Measurements from ENCODE around the gene CALY. TPM values are rescaled to one million over a fixed set of nuclear protein-coding genes. Genes with fewer than 3 reads are reported as not detected.
A peak's percentile ranks its signal among the peaks of the same experiment; 100 is the strongest.

CALY gene
- total and polyA plus RNA-seq, 8 donors: 0.22 to 0.55 (median 0.27) TPM; not detected in 5

- H3K27me3 ChIP-seq: peaks cover 11 to 45% of the 10 kb centered on the region in 2 donors
- DNase-seq: no peak
- H3K9me3 ChIP-seq: no peaks in the 10 kb centered on the region
- no peak for ATAC-seq
- peaks cover 5 to 63% of the 10 kb centered on the region in 2 donors for H3K4me1 ChIP-seq
- peak overlapping the region in 1 of 2 donors; percentile 59 for H3K4me3 ChIP-seq
- intact Hi-C loops (cut with DNase I): no loop called here
- TF ChIP-seq CTCF (IDR thresholded peaks at IDR 0.05): peak in 1 of 2 donors; percentile 30
- H3K27ac ChIP-seq: peak overlapping the region in 1 of 2 donors; percentile 96
- peaks cover 0 to 60% of the 10 kb centered on the region in 2 donors for H3K36me3 ChIP-seq
These were observed 61.0 kb downstream of the CALY start for GRCh38 chr10:133275684-133276092.

- H3K36me3 ChIP-seq: peaks cover 0 to 60% of the 10 kb centered on the region in 2 donors
- H3K4me1 ChIP-seq: peaks cover 5 to 57% of the 10 kb centered on the region in 2 donors
- peak overlapping the region in 1 of 2 donors; percentile 59 for H3K4me3 ChIP-seq
- no peaks in the 10 kb centered on the region for H3K9me3 ChIP-seq
- no peak for TF ChIP-seq CTCF (IDR thresholded peaks at IDR 0.05)
- peaks cover 11 to 45% of the 10 kb centered on the region in 2 donors for H3K27me3 ChIP-seq
- ATAC-seq (peak; percentile 42), DNase-seq (peak in 3 of 4 donors; percentile 43 to 81 (median 65))
- intact Hi-C loops (cut with DNase I): no loop called here
- peak overlapping the region; percentile 33 to 96 for H3K27ac ChIP-seq
These were observed 61.7 kb downstream of the CALY start for GRCh38 chr10:133274751-133275683.

Small RNA genes within 50 kb of the gene (microRNA-seq; reads per million reads assigned to microRNA genes)
- gene MIR3944: 0.50 to 1.2 reads per million in 2 donors

Other genes with a start within 250 kb of the CALY start
- gene ADGRA1, start 249.0 kb downstream of the CALY start, total RNA-seq: under 1 TPM in 1 of 2 donors, not detected in 1; 0.24 TPM
- under 1 TPM; 0.07 to 0.17 (median 0.08) TPM for gene ADGRA1, start 249.0 kb downstream of the CALY start, polyA plus RNA-seq (ENCODE audit: insufficient read length in 6 of 6)
- 10 to 100 TPM in 1 of 2 donors, 1 to 10 TPM in 1; 8.4 to 10.4 TPM for gene KNDC1, start 176.7 kb downstream of the CALY start, total RNA-seq
- 1 to 10 TPM; 2.5 to 4.6 (median 3.8) TPM for gene KNDC1, start 176.7 kb downstream of the CALY start, polyA plus RNA-seq (ENCODE audit: insufficient read length in 6 of 6)
- gene UTF1, start 106.7 kb downstream of the CALY start, total RNA-seq: not detected
- not detected for gene UTF1, start 106.7 kb downstream of the CALY start, polyA plus RNA-seq (ENCODE audit: insufficient read length in 6 of 6)
- gene VENTX, start 99.0 kb downstream of the CALY start, total RNA-seq: 1 to 10 TPM; 1.3 to 4.1 TPM
- under 1 TPM; 0.14 to 0.51 (median 0.23) TPM for gene VENTX, start 99.0 kb downstream of the CALY start, polyA plus RNA-seq (ENCODE audit: insufficient read length in 6 of 6)
- 10 to 100 TPM; 16.2 to 45.3 TPM for gene ADAM8, start 60.0 kb downstream of the CALY start, total RNA-seq
- gene ADAM8, start 60.0 kb downstream of the CALY start, polyA plus RNA-seq (ENCODE audit: insufficient read length in 6 of 6): 1 to 10 TPM; 1.9 to 4.4 (median 2.9) TPM
- gene TUBGCP2, start 28.0 kb downstream of the CALY start, total RNA-seq: 10 to 100 TPM; 47.2 to 62.3 TPM
- 10 to 100 TPM; 44.2 to 60.7 (median 52.1) TPM for gene TUBGCP2, start 28.0 kb downstream of the CALY start, polyA plus RNA-seq (ENCODE audit: insufficient read length in 6 of 6)
- 10 to 100 TPM; 34.3 to 48.5 TPM for gene ZNF511, start 28.0 kb downstream of the CALY start, total RNA-seq
- gene ZNF511, start 28.0 kb downstream of the CALY start, polyA plus RNA-seq (ENCODE audit: insufficient read length in 6 of 6): 10 to 100 TPM; 38.2 to 47.8 (median 42.3) TPM
- not detected for gene PRAP1, start 10.5 kb upstream of the CALY start, total RNA-seq
- gene PRAP1, start 10.5 kb upstream of the CALY start, polyA plus RNA-seq (ENCODE audit: insufficient read length in 6 of 6): under 1 TPM in 4 of 6 donors, not detected in 2; 0.31 to 0.66 (median 0.39) TPM
- 10 to 100 TPM; 12.1 to 24.1 TPM for gene FUOM, start 21.1 kb upstream of the CALY start, total RNA-seq
- gene FUOM, start 21.1 kb upstream of the CALY start, polyA plus RNA-seq (ENCODE audit: insufficient read length in 6 of 6): 10 to 100 TPM in 1 of 6 donors, 1 to 10 TPM in 5; 6.2 to 10.9 (median 8.7) TPM
- 10 to 100 TPM; 71.0 to 85.9 TPM for gene ECHS1, start 36.5 kb upstream of the CALY start, total RNA-seq
- gene ECHS1, start 36.5 kb upstream of the CALY start, polyA plus RNA-seq (ENCODE audit: insufficient read length in 6 of 6): 10 to 100 TPM; 72.7 to 87.1 (median 76.7) TPM
- gene PAOX, start 42.4 kb upstream of the CALY start, total RNA-seq: 1 to 10 TPM; 5.7 to 7.1 TPM
- gene PAOX, start 42.4 kb upstream of the CALY start, polyA plus RNA-seq (ENCODE audit: insufficient read length in 6 of 6): 1 to 10 TPM; 5.1 to 7.9 (median 6.5) TPM
- 10 to 100 TPM; 31.5 to 46.5 TPM for gene MTG1, start 57.3 kb upstream of the CALY start, total RNA-seq
- 10 to 100 TPM; 52.3 to 75.1 (median 61.6) TPM for gene MTG1, start 57.3 kb upstream of the CALY start, polyA plus RNA-seq (ENCODE audit: insufficient read length in 6 of 6)
- gene SPRN, start 87.7 kb upstream of the CALY start, total RNA-seq: under 1 TPM in 1 of 2 donors, not detected in 1; 0.52 TPM
- gene SPRN, start 87.7 kb upstream of the CALY start, polyA plus RNA-seq (ENCODE audit: insufficient read length in 6 of 6): 1 to 10 TPM; 2.8 to 6.4 (median 3.6) TPM
- gene SCART1, start 117.0 kb upstream of the CALY start, total RNA-seq: 1 to 10 TPM; 1.2 to 1.7 TPM
- gene SCART1, start 117.0 kb upstream of the CALY start, polyA plus RNA-seq (ENCODE audit: insufficient read length in 6 of 6): 1 to 10 TPM; 1.8 to 3.3 (median 2.7) TPM
- gene CYP2E1, start 190.5 kb upstream of the CALY start, total RNA-seq: 1 to 10 TPM in 1 of 2 donors, under 1 TPM in 1; 0.68 to 2.2 TPM
- gene CYP2E1, start 190.5 kb upstream of the CALY start, polyA plus RNA-seq (ENCODE audit: insufficient read length in 6 of 6): 1 to 10 TPM; 1.5 to 3.2 (median 1.9) TPM
- gene SYCE1, start 228.7 kb upstream of the CALY start, total RNA-seq: under 1 TPM; 0.47 to 0.90 TPM
- gene SYCE1, start 228.7 kb upstream of the CALY start, polyA plus RNA-seq (ENCODE audit: insufficient read length in 6 of 6): under 1 TPM in 3 of 6 donors, not detected in 3; 0.10 to 0.21 (median 0.18) TPM

Data from left lung (tissue), 10 donors.